GM21390 (cell line): ENCODE results near the gene TPRG1L.

ENCODE experiments used
- ATAC-seq: cut with Tn5 transposase; IDR thresholded peaks from one replicate; pipeline ENCODE4 v1.9.1; 2021; ENCODE audit not compliant: unreplicated experiment

TPRG1L gene

GRCh38 chr1:3627515-3628253 is 2.9 kb downstream of the TPRG1L start:
- ATAC-seq: no peak

DNA sequence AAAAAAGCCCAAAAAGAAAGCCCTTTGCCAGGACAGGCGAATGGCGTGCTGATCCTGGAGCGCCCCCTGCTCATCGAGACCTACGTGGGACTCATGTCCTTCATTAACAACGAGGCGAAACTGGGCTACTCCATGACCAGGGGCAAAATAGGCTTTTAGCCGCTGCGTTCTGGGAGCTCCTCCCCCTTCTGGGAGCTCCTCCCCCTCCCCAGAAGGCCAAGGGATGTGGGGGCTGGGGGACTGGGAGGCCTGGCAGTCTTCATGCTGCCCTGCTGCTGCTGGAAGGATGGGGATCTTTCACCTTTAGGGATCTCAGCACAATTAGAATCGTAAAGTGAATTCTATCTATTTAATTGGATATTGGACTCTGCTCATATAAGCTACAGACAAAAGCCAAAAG is 3.6 kb downstream of the TPRG1L start:
- no peak for ATAC-seq

DNA sequence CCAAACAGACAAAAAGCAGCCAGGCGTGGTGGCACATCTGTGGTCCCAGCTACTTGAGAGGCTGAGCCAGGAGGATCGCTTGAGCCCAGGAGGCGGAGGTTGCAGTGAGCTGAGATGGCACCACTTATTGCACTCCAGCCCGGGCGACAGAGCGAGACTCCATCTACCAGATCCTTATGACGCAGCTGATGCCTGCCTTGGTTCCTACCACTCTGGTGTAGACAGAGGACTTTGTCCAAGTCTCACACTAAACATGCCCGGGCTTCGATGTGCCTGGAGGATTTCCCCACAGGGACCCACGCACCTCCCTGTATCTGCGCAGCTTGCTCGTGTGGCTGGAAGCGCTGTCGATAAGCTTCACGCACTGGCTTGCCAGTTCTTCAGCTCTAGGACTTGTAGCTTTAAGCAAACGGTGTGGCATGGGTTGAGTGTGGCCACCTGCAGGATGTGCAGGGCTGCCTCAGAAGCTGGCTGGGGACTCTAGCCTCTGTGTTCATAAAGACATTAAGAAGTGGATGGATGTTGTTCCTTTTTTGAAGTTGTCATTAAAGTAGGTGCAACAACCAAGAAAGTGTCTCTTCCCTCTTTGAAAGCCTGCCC is 4.8 kb downstream of the TPRG1L start:
- ATAC-seq: no peak

- no peak for ATAC-seq
These were observed 5.4 kb downstream of the TPRG1L start for GRCh38 chr1:3630161-3630611.

DNA sequence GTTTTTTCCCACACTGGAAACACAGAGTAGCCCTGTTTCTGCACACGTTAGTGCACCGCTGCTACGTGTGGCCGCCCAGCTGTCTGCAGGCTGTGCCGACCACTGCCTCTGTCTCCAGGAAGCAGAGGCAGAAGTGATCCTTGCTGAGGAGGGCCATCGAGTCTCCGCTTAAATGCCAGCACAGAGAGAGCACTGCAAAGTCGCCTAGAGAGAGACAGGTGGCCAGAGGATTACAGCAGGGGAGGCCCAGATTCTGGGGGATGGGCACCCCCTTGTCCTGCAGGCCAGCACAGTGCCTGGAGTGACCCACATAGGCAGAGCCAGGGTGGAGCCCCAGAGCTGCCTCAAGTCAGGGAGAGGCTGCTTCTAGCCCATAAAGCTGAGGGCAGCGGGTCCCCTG is 6.1 kb downstream of the TPRG1L start:
- no peak for ATAC-seq

GRCh38 chr1:3631320-3632260 is 6.8 kb downstream of the TPRG1L start:
- no peak for ATAC-seq

GRCh38 chr1:3632298-3632697 is 7.5 kb downstream of the TPRG1L start:
- ATAC-seq: no peak

DNA sequence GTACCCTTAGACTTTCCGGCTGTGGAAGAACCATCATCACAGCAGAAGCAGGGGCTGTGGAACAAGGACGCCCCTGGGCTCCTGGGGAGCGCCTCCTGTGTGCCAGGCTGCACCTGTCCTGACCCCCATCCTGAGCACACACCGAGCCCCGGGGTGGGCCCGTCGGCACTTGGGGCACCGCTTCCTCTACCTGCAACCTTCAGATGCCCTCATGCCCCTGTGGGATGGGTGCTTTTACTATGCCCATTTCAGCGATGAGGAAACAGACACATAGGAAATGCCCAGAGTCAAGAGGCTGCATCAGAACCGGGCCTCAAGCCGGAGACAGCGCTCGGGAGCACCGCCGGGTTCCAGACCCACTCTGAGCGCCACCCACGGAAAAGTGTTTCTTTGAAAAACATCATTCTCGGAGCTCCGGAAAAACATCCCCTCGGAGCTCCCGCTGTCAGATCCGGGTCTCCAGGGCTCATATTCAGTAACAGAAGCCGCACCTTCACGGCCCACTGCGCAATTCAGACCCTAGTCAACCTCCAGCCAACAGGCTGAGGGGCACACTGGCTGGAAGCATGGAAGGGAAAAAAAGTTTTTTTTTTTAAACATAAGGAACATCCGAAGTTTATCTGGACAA is 8.0 kb downstream of the TPRG1L start:
- ATAC-seq: no peak

GRCh38 chr1:3633344-3634058 is 8.7 kb downstream of the TPRG1L start:
- no peak for ATAC-seq

- ATAC-seq: no peak
These were observed 9.4 kb downstream of the TPRG1L start for GRCh38 chr1:3634059-3634800.

DNA sequence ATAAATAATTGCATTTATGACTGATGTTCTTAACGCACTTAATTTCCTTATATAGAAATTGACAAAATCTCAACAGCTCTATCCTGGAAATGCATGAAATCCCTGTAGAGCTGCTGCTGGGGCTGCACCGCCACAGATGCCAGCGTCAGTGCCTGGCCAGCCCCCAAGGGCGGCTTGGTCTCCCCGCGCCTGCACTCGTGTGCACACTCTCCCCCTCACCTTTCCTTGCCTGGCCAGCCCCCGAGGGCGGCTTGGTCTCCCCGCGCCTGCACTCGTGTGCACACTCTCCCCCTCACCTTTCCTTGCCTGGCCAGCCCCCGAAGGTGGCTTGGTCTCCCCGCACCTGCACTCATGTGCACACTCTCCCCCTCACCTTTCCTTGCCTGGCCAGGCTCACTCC is 11.3 kb downstream of the TPRG1L start:
- no peak for ATAC-seq

GRCh38 chr1:3636531-3636930 is 11.7 kb downstream of the TPRG1L start:
- no peak for ATAC-seq

- no peak for ATAC-seq
These were observed 13.2 kb downstream of the TPRG1L start for GRCh38 chr1:3638027-3638426.

- no peak for ATAC-seq
These were observed 13.9 kb downstream of the TPRG1L start for GRCh38 chr1:3638676-3639075.

DNA sequence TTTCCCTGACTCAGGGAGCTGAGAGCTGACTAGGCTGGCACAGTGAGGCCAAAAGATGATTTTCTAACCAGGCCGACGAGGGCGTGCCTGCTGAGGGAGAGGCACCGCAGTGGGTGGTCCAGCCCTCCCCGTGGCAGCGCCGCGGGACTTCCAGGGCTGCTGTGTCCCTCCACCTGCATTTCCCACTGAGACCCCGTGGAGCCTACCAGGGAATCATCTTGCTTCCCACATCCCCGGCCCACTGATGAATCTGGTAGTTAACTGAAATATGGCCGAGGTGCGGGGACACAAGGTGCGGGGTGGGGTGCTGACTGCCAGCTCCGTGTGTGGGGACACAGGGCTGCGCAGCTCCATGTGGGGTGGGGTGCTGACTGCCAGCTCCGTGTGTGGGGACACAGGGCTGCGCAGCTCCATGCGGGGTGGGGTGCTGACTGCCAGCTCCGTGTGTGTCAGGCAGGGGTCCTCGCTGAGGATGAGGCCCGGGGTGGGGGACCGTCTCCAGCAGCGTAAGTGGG is 14.6 kb downstream of the TPRG1L start:
- ATAC-seq: no peak

- ATAC-seq: no peak
These were observed 15.5 kb downstream of the TPRG1L start for GRCh38 chr1:3640121-3640837.

- no peak for ATAC-seq
These were observed 16.4 kb downstream of the TPRG1L start for GRCh38 chr1:3641046-3641760.

GRCh38 chr1:3641816-3642215 is 17.0 kb downstream of the TPRG1L start:
- ATAC-seq: no peak
